ENCODE data around the gene INSC.

INSC gene

GRCh38 chr11:15146271-15147003 lies 31.7 kb downstream of the INSC start:
- no peak for TF ChIP-seq CREB1 (IDR thresholded peaks at IDR 0.05; ENCODE audit: low read depth)
- no peak for TF ChIP-seq TCF12 (IDR thresholded peaks at IDR 0.05; ENCODE audit: low read depth)
- no peak for TF ChIP-seq CEBPB (IDR thresholded peaks at IDR 0.05)
- TF ChIP-seq EP300 (IDR thresholded peaks at IDR 0.05; ENCODE audit: borderline replicate concordance): no peak
- no peak for TF ChIP-seq ZBTB7A (IDR thresholded peaks at IDR 0.05; ENCODE audit: low read depth)
- no peak for TF ChIP-seq YY1 (IDR thresholded peaks at IDR 0.05; ENCODE audit: low read depth)
- no peak for TF ChIP-seq EGR1 (IDR thresholded peaks at IDR 0.05)
- no peak for TF ChIP-seq MAX (IDR thresholded peaks at IDR 0.05)
- TF ChIP-seq RAD21 (IDR thresholded peaks at IDR 0.05; ENCODE audit: low read depth): no peak
- TF ChIP-seq FOXM1 (IDR thresholded peaks at IDR 0.05; ENCODE audit: borderline replicate concordance, low read depth): no peak
- TF ChIP-seq NFIC (IDR thresholded peaks at IDR 0.05): no peak
- no peak for TF ChIP-seq TAF1 (IDR thresholded peaks at IDR 0.05; ENCODE audit: low read depth)
- no peak for TF ChIP-seq REST (IDR thresholded peaks at IDR 0.05; ENCODE audit: low read depth)
- TF ChIP-seq TEAD4 (IDR thresholded peaks at IDR 0.05): no peak
- TF ChIP-seq USF1 (IDR thresholded peaks at IDR 0.05): no peak

GRCh38 chr11:15148169-15148568 lies 33.4 kb downstream of the INSC start:
- TF ChIP-seq CEBPB (IDR thresholded peaks at IDR 0.05) (no peak), ZBTB7A (IDR thresholded peaks at IDR 0.05; ENCODE audit: low read depth) (no peak), RAD21 (IDR thresholded peaks at IDR 0.05; ENCODE audit: low read depth) (no peak), NFIC (IDR thresholded peaks at IDR 0.05) (no peak), CREB1 (IDR thresholded peaks at IDR 0.05; ENCODE audit: low read depth) (no peak), YY1 (IDR thresholded peaks at IDR 0.05; ENCODE audit: low read depth) (no peak), EP300 (IDR thresholded peaks at IDR 0.05; ENCODE audit: borderline replicate concordance) (no peak), TEAD4 (IDR thresholded peaks at IDR 0.05) (no peak), USF1 (IDR thresholded peaks at IDR 0.05) (no peak), FOXM1 (IDR thresholded peaks at IDR 0.05; ENCODE audit: borderline replicate concordance, low read depth) (no peak), MAX (IDR thresholded peaks at IDR 0.05) (no peak), EGR1 (IDR thresholded peaks at IDR 0.05) (no peak), TCF12 (IDR thresholded peaks at IDR 0.05; ENCODE audit: low read depth) (no peak), TAF1 (IDR thresholded peaks at IDR 0.05; ENCODE audit: low read depth) (no peak), REST (IDR thresholded peaks at IDR 0.05; ENCODE audit: low read depth) (no peak)

- no peak for TF ChIP-seq TAF1 (IDR thresholded peaks at IDR 0.05; ENCODE audit: low read depth)
- no peak for TF ChIP-seq FOXM1 (IDR thresholded peaks at IDR 0.05; ENCODE audit: borderline replicate concordance, low read depth)
- TF ChIP-seq REST (IDR thresholded peaks at IDR 0.05; ENCODE audit: low read depth): no peak
- no peak for TF ChIP-seq TCF12 (IDR thresholded peaks at IDR 0.05; ENCODE audit: low read depth)
- TF ChIP-seq MAX (IDR thresholded peaks at IDR 0.05): no peak
- no peak for TF ChIP-seq EP300 (IDR thresholded peaks at IDR 0.05; ENCODE audit: borderline replicate concordance)
- no peak for TF ChIP-seq RAD21 (IDR thresholded peaks at IDR 0.05; ENCODE audit: low read depth)
- TF ChIP-seq EGR1 (IDR thresholded peaks at IDR 0.05): no peak
- no peak for TF ChIP-seq NFIC (IDR thresholded peaks at IDR 0.05)
- TF ChIP-seq YY1 (IDR thresholded peaks at IDR 0.05; ENCODE audit: low read depth): no peak
- TF ChIP-seq CEBPB (IDR thresholded peaks at IDR 0.05): no peak
Observed at GRCh38 chr11:15149050-15149449, 34.3 kb downstream of the INSC start.

- no peak for TF ChIP-seq YY1 (IDR thresholded peaks at IDR 0.05; ENCODE audit: low read depth)
- no peak for TF ChIP-seq TAF1 (IDR thresholded peaks at IDR 0.05; ENCODE audit: low read depth)
- no peak for TF ChIP-seq TEAD4 (IDR thresholded peaks at IDR 0.05)
- TF ChIP-seq CEBPB (IDR thresholded peaks at IDR 0.05): no peak
- TF ChIP-seq REST (IDR thresholded peaks at IDR 0.05; ENCODE audit: low read depth): no peak
- TF ChIP-seq ZBTB7A (IDR thresholded peaks at IDR 0.05; ENCODE audit: low read depth): no peak
- no peak for TF ChIP-seq MAX (IDR thresholded peaks at IDR 0.05)
- no peak for TF ChIP-seq TCF12 (IDR thresholded peaks at IDR 0.05; ENCODE audit: low read depth)
- TF ChIP-seq USF1 (IDR thresholded peaks at IDR 0.05): no peak
- no peak for TF ChIP-seq NFIC (IDR thresholded peaks at IDR 0.05)
- no peak for TF ChIP-seq EGR1 (IDR thresholded peaks at IDR 0.05)
- no peak for TF ChIP-seq RAD21 (IDR thresholded peaks at IDR 0.05; ENCODE audit: low read depth)
- TF ChIP-seq EP300 (IDR thresholded peaks at IDR 0.05; ENCODE audit: borderline replicate concordance): no peak
- TF ChIP-seq CREB1 (IDR thresholded peaks at IDR 0.05; ENCODE audit: low read depth): no peak
- no peak for TF ChIP-seq FOXM1 (IDR thresholded peaks at IDR 0.05; ENCODE audit: borderline replicate concordance, low read depth)
Observed at GRCh38 chr11:15150507-15150906, 35.8 kb downstream of the INSC start.
